GM19099 (cell line): ENCODE results near the gene GMPR2.

Source experiments
- POLR2A ChIP-seq: IDR thresholded peaks from 3 replicates; pipeline ENCODE4 v1.6.1; 2011; ENCODE audit warnings: low read depth; ENCODE audit not compliant: insufficient read length; ENCODE audit errors: extremely low read depth

The GMPR2 gene

GRCh38 chr14:24237463-24237955, 4.8 kb downstream of the GMPR2 start:
- no peak for TF ChIP-seq POLR2A

- no peak for TF ChIP-seq POLR2A
These were observed 5.4 kb downstream of the GMPR2 start for GRCh38 chr14:24238123-24238522.

DNA sequence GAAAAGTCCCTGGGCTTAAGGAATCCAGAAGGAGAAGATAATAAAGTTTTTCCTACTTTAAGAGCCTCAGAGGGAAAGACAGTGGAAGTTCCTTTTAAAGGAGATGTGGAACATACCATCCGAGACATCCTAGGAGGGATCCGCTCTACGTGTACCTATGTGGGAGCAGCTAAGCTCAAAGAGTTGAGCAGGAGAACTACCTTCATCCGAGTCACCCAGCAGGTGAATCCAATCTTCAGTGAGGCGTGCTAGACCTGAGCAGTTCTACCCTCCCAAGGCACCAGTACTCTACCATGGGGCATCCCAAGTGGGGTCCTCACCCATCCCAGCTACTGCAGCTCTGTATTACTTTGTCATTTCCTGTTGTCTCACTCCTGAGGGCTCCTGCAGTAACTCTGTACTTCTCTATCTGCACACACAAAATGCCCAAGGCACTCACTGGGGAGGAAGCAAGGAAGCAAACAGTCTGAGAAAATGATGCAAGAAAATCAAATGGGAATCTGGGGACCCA, 5.9 kb downstream of the GMPR2 start:
- no peak for TF ChIP-seq POLR2A

DNA sequence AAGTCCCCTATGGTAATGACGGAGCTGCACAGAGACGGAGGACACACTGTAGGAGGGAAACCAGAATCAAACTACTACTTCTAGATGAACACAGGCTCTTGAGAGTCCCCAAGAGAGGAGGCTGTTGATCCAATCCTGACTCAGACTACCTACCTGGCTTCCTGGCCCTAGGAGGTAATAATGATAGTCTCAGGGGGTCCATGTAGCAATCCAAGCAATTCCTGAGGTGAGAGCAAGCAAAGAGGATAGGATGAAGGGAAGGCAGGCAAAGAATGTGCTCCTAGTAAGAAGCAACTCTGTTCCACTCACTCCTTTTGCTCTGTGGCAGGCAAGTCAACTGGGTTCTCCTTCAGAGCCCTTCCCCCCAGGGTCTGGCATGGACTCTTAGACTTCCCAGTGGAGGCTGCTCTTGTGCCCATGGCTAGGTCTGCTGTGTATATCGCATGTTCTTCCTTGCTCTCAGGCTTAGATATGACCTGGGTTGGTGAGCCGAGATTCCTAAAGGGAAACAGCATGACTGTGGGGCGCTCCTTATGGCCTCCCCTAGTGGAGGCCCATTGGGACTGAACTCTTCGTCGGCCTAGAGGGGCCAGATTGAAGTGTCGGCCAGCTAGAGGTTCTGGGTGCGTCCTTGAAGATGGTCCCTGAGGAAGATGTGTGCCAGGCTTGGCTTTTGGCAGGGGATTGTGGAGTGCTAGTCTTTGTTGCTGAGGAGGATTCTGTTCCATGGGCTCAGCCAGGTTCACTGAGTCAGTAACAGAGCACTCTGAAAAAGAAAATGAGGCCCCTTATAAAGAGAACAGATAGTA, 7.6 kb downstream of the GMPR2 start:
- TF ChIP-seq POLR2A, result no peak

GRCh38 chr14:24241829-24242443, 9.2 kb downstream of the GMPR2 start:
- TF ChIP-seq POLR2A, result no peak

GRCh38 chr14:24243336-24243836, 10.7 kb downstream of the GMPR2 start:
- no peak for TF ChIP-seq POLR2A

DNA sequence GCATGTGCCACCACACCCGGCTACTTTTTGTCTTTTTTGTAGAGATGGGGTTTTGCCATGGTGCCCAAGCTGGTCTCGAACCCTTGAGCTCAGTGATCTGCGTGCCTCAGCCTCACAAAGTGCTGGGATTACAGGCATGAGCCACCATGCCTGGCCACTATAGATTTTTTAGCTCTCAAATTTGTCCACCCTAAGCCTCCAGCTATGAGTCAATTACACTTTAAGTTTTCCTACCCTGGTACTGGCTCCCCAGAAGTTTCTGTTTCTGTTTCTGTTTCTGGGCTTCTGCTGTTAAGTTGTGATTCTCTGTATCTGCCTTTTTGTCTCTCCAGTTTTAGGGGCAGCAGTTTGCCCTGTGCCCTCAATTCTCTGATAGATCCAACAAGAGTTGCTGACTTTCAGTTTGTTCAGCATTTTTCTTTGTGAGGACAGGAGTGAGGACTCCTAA, 14.1 kb downstream of the GMPR2 start:
- TF ChIP-seq POLR2A, result no peak

GRCh38 chr14:24247422-24247821, 14.7 kb downstream of the GMPR2 start:
- TF ChIP-seq POLR2A, result no peak

DNA sequence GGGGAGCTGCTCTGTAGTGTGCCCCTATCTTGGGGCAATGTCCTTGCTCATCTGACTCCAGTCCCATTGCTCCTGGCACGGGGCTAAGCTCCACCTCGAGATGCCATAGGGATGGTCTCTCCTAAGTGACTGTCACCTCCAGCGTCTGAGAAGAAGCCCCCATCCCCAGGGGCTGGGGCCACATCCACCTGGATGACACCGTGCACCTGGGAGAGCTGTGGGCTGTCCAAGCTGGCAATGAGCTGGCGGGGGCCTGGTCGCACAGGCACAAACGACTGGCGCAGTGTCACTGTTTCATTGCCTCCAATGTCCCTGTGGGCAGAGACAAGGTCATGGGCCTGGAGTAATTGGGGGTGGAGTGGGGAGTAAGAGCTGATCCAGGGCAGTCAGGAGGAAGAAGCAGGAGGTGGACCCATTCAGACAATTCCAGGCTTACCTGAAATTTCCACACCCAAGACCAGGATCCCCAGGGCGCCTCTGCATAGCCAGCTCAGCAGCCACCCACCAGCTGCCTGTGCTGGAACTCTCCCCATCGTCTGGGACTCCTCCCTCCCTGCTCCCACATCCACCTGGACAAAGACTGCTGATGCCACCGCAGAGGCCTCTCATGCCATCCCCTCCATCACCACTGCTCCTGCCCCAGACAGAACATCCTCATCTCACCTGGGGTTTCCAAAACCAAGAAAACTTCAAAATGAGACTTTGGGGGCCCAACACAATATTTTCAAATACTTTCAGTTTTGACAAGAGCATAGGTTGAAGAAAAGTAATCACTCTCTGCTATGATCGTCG, 16.7 kb downstream of the GMPR2 start:
- TF ChIP-seq POLR2A, result no peak

GRCh38 chr14:24250354-24250753, 17.6 kb downstream of the GMPR2 start:
- no peak for TF ChIP-seq POLR2A

DNA sequence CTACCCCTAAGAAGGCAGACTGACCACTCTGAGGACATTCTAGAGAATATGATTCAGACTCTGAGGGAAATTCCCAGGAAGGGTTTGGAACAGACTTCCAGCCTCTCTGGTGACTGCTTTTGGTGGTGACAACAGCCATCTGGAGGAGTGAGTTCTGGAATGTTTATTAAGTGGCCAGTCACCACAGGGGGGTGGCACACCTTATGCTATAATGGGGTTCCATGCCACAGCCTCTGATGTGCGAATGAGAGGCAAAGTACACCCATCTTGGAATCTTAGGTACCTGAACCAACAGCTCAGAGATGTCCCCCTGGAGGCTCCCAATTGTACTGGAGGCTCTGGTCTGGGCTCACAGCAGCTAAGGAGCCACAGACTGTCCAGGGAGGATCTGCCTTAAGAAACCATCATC, 19.2 kb downstream of the GMPR2 start:
- TF ChIP-seq POLR2A, result no peak

- TF ChIP-seq POLR2A, result no peak
These were observed 19.8 kb downstream of the GMPR2 start for GRCh38 chr14:24252289-24253124.

- no peak for TF ChIP-seq POLR2A
These were observed 21.2 kb downstream of the GMPR2 start for GRCh38 chr14:24253936-24254335.
